ENCODE data around the gene LGR6.

DNA sequence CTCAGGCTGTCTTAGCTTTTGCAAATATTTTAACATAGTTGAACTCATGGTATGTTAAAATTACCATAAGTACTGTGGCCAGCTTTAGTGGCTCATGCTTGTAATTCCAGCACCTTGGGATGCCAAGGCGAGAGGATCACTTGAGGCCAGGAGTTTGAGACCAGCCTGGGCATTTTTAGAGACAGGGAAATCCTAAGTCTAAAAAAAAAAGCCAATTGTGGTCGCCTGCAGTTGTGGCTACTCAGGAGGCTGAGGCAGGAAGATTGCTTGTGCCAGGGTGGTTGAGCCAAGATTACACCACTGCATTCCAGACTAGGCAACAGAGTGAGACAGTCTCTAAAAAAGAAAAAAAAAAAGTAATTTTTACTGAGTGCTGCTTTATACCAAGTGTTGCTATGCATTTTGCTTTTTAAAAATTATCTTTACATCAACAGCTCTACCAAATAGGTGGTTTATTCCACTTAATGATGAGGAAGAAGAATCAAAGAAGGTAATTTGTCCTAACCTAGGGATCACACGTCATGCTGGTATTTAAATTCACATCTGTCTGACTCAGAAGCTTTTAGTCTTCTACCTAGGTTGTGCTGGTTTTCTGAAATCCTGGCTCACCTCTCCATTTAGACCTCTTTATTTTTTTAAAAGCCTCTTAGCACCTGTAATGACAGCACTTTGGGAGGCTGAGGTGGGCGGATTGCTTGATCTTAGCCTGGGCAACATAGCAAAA, 171.7 kb downstream of the LGR6 start:
- TF ChIP-seq, protein P1, sequence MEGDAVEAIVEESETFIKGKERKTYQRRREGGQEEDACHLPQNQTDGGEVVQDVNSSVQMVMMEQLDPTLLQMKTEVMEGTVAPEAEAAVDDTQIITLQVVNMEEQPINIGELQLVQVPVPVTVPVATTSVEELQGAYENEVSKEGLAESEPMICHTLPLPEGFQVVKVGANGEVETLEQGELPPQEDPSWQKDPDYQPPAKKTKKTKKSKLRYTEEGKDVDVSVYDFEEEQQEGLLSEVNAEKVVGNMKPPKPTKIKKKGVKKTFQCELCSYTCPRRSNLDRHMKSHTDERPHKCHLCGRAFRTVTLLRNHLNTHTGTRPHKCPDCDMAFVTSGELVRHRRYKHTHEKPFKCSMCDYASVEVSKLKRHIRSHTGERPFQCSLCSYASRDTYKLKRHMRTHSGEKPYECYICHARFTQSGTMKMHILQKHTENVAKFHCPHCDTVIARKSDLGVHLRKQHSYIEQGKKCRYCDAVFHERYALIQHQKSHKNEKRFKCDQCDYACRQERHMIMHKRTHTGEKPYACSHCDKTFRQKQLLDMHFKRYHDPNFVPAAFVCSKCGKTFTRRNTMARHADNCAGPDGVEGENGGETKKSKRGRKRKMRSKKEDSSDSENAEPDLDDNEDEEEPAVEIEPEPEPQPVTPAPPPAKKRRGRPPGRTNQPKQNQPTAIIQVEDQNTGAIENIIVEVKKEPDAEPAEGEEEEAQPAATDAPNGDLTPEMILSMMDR (IDR thresholded peaks at IDR 0.05) = no peak
- no peak for TF ChIP-seq POLR2A (IDR thresholded peaks at IDR 0.05)
- no peak for TF ChIP-seq POLR2AphosphoS5 (IDR thresholded peaks at IDR 0.05)

Measured in upper lobe of left lung (tissue), 4 donors.